GM23248 (cell line): ENCODE data around the gene PELO.

Experiments
- EZH2 ChIP-seq: fragments of 200-600 bp; sonication (generic); IDR thresholded peaks from 2 replicates; pipeline ENCODE4 v1.6.1; 2018; ENCODE audit warnings: antibody characterized with exemption, mild to moderate bottlenecking; ENCODE audit not compliant: insufficient read depth, poor library complexity, severe bottlenecking
- EZH2phosphoT487 ChIP-seq: fragments of 200-600 bp; sonication (generic); IDR thresholded peaks from 2 replicates; pipeline ENCODE4 v1.6.1; 2018; ENCODE audit warnings: antibody characterized with exemption, moderate library complexity, mild to moderate bottlenecking, low read depth; ENCODE audit not compliant: insufficient read depth

DNA sequence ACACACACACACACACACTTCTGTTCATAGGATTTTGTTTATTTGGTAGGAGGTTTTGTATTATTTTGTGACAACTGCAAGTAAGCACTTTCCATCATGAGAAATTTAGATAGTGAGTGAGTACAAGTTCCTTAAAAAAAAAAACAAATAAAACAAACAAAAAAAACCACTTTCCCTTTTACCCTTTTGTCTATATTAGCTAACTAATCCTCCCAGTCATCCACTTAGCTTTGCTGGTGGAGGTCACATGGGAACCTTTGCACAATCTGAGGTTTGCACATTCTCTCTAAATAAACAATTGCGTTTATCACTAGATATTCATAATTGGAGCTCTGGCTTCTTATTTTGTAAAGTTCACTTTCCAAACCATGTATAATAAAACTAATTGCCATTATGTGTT, 6.8 kb downstream of the PELO start:
- no peak for TF ChIP-seq EZH2
- no peak for TF ChIP-seq EZH2phosphoT487
